ENCODE measurements around the gene MORN2. TPM values are rescaled to one million over a fixed set of nuclear protein-coding genes. Genes with fewer than 3 reads are reported as not detected.

The MORN2 gene
- total and polyA plus RNA-seq, 2 experiments from 2014 or later = 17.8 to 53.1 TPM

- Histone ChIP-seq H3K36me3 (no peaks in the 10 kb centered on the region), H3K9me3 (ENCODE audit: low read depth) (no peaks in the 10 kb centered on the region), H3K4me3 (no peak overlapping the region), H3K27me3 (no peaks in the 10 kb centered on the region), H3K27ac (no peak overlapping the region), H3K4me1 (ENCODE audit: low read depth) (no peaks in the 10 kb centered on the region)
- TF ChIP-seq, protein P1, sequence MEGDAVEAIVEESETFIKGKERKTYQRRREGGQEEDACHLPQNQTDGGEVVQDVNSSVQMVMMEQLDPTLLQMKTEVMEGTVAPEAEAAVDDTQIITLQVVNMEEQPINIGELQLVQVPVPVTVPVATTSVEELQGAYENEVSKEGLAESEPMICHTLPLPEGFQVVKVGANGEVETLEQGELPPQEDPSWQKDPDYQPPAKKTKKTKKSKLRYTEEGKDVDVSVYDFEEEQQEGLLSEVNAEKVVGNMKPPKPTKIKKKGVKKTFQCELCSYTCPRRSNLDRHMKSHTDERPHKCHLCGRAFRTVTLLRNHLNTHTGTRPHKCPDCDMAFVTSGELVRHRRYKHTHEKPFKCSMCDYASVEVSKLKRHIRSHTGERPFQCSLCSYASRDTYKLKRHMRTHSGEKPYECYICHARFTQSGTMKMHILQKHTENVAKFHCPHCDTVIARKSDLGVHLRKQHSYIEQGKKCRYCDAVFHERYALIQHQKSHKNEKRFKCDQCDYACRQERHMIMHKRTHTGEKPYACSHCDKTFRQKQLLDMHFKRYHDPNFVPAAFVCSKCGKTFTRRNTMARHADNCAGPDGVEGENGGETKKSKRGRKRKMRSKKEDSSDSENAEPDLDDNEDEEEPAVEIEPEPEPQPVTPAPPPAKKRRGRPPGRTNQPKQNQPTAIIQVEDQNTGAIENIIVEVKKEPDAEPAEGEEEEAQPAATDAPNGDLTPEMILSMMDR (IDR thresholded peaks at IDR 0.05; ENCODE audit: low read depth, low read length) = no peak
- DNase-seq (ENCODE audit: low read depth in 1 of 2, low spot score in 1 of 2) = no peak
Observed at GRCh38 chr2:38922389-38922788, 46.6 kb downstream of the MORN2 start.

GRCh38 chr2:38922902-38923301 is 47.1 kb downstream of the MORN2 start:
- Histone ChIP-seq H3K9me3 (ENCODE audit: low read depth) (no peaks in the 10 kb centered on the region), H3K36me3 (no peaks in the 10 kb centered on the region), H3K4me1 (ENCODE audit: low read depth) (no peaks in the 10 kb centered on the region), H3K27ac (no peak overlapping the region), H3K27me3 (no peaks in the 10 kb centered on the region), H3K4me3 (no peak overlapping the region)
- TF ChIP-seq, protein P1 (IDR thresholded peaks at IDR 0.05; ENCODE audit: low read depth, low read length) = no peak
- no peak for DNase-seq (ENCODE audit: low read depth in 1 of 2, low spot score in 1 of 2)

DNA sequence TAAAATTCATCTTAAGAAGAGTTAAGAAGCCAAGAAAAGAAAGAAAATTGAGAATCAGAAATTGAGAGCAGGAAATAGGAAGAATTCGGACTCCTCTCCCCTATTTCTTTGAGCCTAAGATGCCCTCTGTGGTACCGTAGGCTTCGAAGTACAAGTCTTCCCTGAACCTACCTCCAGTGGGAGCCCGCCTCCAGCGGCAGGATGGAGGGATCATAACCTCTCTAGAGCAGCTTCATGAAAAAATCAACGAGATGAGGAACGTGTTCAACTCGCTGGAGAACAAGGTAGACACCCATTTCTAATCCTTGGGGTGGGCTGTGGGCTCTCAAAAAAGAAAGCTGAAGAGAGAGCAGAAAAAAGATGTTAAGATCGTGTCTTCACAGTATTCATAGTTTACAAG is 50.2 kb downstream of the MORN2 start:
- Histone ChIP-seq H3K27me3 (no peaks in the 10 kb centered on the region), H3K4me1 (ENCODE audit: low read depth) (no peaks in the 10 kb centered on the region), H3K36me3 (no peaks in the 10 kb centered on the region), H3K27ac (no peak overlapping the region), H3K9me3 (ENCODE audit: low read depth) (no peaks in the 10 kb centered on the region), H3K4me3 (no peak overlapping the region)
- TF ChIP-seq, protein P1 (IDR thresholded peaks at IDR 0.05; ENCODE audit: low read depth, low read length) = no peak
- DNase-seq (ENCODE audit: low read depth in 1 of 2, low spot score in 1 of 2) = peak in 1 of 2 donors; percentile 13

GRCh38 chr2:38930600-38930999 is 54.8 kb downstream of the MORN2 start:
- Histone ChIP-seq H3K27me3 (no peaks in the 10 kb centered on the region), H3K4me3 (no peak overlapping the region), H3K4me1 (ENCODE audit: low read depth) (peaks cover 11% of the 10 kb centered on the region), H3K9me3 (ENCODE audit: low read depth) (no peaks in the 10 kb centered on the region), H3K36me3 (no peaks in the 10 kb centered on the region), H3K27ac (no peak overlapping the region)
- no peak for DNase-seq (ENCODE audit: low read depth in 1 of 2, low spot score in 1 of 2)
- TF ChIP-seq, protein P1 (IDR thresholded peaks at IDR 0.05; ENCODE audit: low read depth, low read length) = no peak

Other genes starting within 250 kb of the MORN2 start
- 46.0 and 60.9 TPM in 2 replicates for gene GALM, start 209.9 kb upstream of the MORN2 start, total RNA-seq
- gene GALM, start 209.9 kb upstream of the MORN2 start, polyA plus RNA-seq = 47.4 and 50.4 TPM in 2 replicates
- 79.6 and 118 TPM in 2 replicates for gene SRSF7, start 124.6 kb upstream of the MORN2 start, total RNA-seq
- gene SRSF7, start 124.6 kb upstream of the MORN2 start, polyA plus RNA-seq = 136 and 179 TPM in 2 replicates
- 8.8 and 10.5 TPM in 2 replicates for gene GEMIN6, start 97.8 kb upstream of the MORN2 start, total RNA-seq
- gene GEMIN6, start 97.8 kb upstream of the MORN2 start, polyA plus RNA-seq = 18.0 and 18.5 TPM in 2 replicates
- gene DHX57, start within 50 bp of the MORN2 start, total RNA-seq = 13.3 and 23.0 TPM in 2 replicates
- gene DHX57, start within 50 bp of the MORN2 start, polyA plus RNA-seq = 14.7 and 18.1 TPM in 2 replicates
- 0.67 and 1.0 TPM in 2 replicates for gene ARHGEF33, start 13.9 kb downstream of the MORN2 start, total RNA-seq
- gene ARHGEF33, start 13.9 kb downstream of the MORN2 start, polyA plus RNA-seq = 1.00 and 1.0 TPM in 2 replicates
- gene SOS1, start 245.1 kb downstream of the MORN2 start, total RNA-seq = 18.7 and 31.6 TPM in 2 replicates
- gene SOS1, start 245.1 kb downstream of the MORN2 start, polyA plus RNA-seq = 15.3 and 18.4 TPM in 2 replicates

All from cardiac muscle cell (in vitro differentiated cells and primary cell).